HG03520 (cell line): ENCODE data around the gene ADGRB3.
A peak's percentile ranks its signal among the peaks of the same experiment; 100 is the strongest.
"Not testable (repeated sequence)": the region's sequence is repeated elsewhere in the genome, so short reads cannot be mapped to it uniquely, and the experiment has no call there.

ENCODE experiments used
- ATAC-seq: cut with Tn5 transposase; IDR thresholded peaks from one replicate; pipeline ENCODE4 v1.9.1; 2021; ENCODE audit warnings: mild to moderate bottlenecking, moderate library complexity; ENCODE audit not compliant: unreplicated experiment

Gene ADGRB3

DNA sequence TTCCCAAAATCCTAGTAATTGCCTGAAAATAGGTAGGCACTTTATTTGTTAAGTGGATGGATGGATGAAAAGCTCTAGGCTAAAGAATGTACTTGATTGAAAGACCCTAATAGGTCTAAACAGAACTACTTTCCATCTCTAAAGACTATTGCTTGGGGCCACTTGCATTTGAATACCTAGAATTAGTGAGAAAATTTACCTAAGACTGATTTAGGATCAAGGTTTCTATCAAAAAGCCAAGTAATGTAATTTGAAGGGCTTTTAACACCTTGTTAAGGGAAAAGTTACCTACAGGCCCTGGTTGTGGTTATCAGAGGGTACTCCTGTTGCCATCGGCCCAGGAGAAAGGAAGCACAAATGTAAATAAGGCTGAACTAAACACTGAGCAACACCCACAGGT lies 581.0 kb downstream of the ADGRB3 start:
- ATAC-seq: no peak

- no peak for ATAC-seq
Measured at GRCh38 chr6:69217343-69217742, 582.3 kb downstream of the ADGRB3 start.

DNA sequence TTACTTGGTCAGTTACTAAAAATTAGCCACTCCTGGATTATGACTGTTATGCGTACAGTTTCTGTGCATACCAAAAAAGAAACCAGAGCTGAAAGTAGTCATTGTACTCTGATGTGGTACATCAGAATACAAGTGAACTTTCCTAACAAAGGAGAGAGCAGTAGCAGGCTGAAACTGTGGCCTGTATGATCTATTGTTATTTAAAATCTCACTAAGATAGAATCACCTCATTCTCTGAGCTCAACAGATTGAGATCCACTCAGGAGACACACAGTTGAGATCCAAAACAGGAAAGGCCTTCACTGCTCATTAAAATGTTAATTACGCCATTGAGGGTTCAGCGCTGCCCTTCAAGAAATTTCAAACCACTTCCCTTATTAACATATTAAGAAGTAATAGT lies 585.3 kb downstream of the ADGRB3 start:
- ATAC-seq: no peak

DNA sequence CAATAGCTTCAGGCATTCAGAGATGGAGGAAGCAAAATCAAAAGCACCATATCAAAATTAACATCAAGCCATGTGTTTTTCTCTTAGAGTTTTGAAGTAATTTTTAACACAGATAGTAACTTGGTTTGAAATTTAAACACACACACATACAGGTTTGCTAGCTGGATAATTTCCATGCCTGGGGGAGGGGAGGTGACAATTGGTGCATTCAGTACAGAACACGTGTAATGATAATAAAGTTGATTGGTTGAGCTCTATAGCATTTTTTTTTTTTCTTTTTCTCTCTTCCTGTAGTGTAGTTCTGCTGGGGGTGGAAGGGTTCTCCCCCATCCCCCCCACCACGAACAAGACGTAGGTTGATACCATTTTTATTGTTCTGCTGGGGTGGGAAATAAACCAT lies 596.9 kb downstream of the ADGRB3 start:
- no peak for ATAC-seq

- peak; percentile 18 for ATAC-seq
Measured at GRCh38 chr6:69232496-69232895, 597.4 kb downstream of the ADGRB3 start.

DNA sequence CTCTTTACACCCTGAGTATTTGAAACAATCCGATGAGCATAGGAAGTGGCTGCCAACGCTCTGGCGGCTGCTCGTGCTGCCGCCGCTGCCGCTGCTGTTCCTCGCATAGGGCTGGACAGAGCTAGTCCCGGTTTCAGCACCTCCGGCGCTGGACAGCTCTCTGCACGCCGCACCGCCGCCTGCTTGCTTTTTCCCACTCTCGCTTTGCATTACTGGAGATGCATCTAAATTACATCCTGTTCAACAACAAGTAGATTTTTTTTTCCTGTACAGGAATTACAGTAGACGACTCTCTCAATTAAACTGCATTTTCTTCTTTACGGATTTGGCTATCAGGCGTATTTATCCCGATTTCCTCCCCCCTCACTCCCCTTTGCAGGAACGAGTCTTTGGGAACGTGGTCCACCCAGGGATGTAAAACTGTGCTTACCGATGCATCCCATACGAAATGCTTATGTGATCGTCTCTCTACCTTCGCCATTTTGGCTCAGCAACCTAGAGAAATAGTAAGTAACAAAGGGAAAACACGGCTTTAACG lies 597.9 kb downstream of the ADGRB3 start:
- peak; percentile 97 for ATAC-seq

DNA sequence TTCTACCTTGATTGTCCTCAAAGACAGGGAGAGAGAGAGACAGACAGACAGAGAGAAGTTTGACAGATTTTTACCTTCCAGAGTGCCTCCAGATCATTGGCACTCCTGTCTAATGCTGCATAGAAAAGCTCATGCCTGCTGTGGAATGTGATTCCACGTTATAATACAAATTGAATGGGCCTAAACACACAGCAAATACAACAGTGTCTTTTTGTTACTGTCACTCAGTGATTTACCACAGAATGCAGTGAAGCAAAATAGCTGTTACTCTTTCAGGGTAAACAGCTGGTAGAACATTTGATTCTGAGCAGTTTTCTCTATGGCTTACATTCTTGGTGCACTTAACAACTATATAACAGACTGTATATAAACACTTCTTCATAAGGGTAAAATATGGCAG lies 603.0 kb downstream of the ADGRB3 start:
- ATAC-seq: no peak

DNA sequence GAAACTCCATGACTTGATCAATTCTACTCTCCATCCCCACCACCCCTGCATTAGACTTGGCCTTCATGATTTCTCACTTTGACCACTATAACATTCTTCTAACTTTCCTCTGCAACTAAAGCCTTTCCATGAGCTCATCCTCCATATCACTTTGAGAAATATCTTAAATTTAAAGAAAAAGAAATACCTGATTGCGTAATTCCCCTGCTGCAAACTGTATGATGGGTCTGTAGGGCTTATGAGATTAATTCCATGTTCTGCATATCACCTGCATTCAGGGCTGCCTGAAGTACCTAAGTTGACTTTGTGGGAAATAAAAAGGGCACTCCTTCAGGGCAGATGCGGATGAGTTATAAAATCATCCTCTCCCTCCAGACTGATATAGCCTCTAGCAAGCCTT lies 611.9 kb downstream of the ADGRB3 start:
- ATAC-seq: no peak

DNA sequence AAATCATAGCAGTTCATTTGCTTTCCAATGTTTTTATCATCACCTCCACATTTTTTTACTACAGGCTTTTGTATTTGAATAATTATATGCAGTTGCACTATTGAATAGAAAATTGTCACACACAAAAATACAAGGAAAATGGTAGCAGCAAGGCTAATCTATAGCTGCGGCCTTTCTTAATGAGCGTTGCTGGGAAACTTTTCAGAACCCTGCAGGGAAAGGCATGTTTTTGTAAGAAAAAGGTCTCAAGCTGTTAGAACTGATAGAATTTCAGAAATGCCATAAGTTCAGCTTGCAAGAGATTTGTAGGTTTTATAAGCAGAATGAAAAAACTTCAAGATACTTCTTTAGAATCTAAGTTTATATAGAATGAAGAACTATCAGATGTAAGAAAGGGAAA lies 625.9 kb downstream of the ADGRB3 start:
- no peak for ATAC-seq

DNA sequence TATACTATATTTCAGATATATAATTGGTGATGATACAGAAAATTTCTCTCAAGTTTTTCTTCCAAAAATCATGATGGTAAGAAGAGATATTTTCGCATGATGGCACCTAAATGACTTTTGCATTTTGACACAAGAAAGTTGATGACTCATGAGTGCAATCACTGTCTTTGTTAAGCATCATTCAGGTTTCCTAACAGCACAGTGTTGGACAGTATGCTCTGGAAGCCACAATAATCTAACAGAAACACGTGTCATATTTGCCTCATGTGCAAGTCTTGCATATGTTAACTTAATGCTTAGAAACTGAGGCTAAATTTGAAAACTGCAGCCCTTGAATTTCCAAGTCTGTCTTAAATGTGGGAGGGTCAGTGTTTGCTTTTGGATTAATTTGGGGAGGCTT lies 628.2 kb downstream of the ADGRB3 start:
- no peak for ATAC-seq

- ATAC-seq: no peak
Measured at GRCh38 chr6:69265090-69265489, 630.0 kb downstream of the ADGRB3 start.

- no peak for ATAC-seq
Measured at GRCh38 chr6:69265706-69266105, 630.6 kb downstream of the ADGRB3 start.

DNA sequence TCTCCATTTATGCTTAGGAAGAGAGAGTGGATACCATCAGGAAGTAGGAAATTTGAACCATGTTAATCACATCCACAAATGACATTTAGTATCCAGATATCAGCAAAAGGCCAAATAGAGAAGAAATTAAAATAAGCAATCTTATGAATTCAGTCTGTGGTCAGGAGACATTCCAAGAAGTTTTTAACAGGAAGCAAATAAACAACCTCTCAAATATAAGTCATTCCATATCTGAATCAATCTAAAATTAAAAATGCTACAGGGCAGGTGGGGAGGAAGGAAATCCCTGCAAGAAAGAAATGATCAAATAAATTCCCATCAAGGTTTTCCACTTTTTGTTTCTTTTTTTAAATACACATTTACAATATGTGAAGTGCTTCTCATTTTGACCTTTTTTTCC lies 641.1 kb downstream of the ADGRB3 start:
- ATAC-seq: no peak

DNA sequence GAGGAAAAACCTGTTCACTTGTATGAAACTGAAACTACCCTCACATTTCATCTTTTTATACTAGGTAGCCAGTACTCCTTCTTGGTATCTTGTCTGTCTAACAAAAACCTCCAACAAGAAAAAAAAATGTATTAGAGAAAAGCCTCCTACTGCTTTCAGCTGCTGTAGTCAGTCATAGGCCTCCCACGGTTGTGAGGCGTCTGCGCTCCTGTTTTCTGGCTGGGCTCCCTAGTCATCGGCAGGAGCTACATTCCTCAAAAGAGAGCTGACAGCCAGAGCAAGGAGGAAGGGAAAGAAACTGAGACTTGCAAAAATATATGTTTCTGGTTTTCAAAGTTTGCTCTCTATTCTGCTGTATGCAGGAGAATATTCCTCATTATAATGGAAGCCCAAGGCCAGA lies 644.7 kb downstream of the ADGRB3 start:
- no peak for ATAC-seq

- ATAC-seq: no peak
Measured at GRCh38 chr6:69280858-69281257, 645.8 kb downstream of the ADGRB3 start.

DNA sequence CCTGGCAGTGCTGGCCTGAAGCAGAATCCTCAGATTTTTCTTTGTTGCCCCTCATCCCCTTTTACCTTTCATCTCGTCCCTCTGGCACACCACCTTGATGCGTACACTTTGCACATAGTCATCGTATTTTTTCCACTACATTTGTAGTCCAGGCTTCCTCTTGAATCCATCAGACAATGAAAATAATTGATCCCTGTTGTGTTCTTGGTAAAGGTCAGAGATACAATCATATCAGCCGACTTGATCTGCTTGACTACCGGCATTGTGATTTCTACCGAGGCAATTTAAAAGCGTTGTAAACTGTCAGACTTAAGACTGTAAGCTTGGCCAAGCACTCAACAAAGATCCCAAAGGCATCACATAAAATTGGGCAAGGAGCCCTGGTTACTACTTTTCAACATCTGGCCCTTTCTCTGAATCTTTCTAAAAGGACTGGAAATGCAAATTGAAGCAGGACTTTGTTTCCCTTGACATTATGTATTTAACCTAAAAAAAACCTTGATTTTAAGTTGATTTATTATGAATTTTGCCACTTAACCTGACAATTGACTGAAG lies 649.2 kb downstream of the ADGRB3 start:
- ATAC-seq: no peak

DNA sequence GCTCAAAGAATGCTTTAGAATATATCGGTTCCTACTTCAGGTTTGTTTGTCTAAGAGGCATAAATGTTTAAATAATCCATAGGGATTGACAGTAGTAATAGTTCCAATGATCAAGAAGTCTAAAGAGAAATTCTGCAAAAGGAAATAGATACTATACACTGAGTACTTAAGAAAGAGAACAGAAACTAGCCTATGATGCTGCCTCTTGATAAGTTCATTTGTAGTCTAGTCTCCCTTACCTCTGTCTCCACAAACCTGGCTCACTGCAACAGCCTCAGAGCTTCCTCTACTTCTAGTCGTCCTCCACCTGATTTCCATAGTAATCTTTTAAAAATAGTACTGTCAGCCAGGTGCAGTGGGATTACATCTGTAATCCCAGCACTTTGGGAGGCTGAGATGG lies 650.0 kb downstream of the ADGRB3 start:
- ATAC-seq: no peak

DNA sequence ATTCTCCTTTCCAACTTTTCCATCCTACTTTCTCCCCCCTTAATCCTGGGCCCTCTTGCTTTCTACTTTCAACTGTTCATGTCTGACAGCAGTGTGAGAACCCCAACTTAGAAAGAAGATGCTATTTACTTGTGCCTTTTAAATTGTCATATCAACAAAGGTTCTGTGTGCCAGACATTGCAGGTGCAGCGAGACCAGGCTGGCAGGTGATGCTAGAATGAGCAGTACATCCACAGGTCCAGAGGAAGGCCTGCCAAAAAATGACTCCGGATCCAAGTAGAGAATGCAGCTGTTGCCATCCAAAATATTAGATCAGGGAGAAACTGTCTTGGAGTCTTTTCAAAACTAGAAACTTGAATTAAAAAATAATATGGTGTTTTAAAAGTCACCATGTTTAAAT lies 651.2 kb downstream of the ADGRB3 start:
- no peak for ATAC-seq

GRCh38 chr6:69288198-69288597 lies 653.1 kb downstream of the ADGRB3 start:
- not testable (repeated sequence) for ATAC-seq

GRCh38 chr6:69289689-69290495 lies 654.8 kb downstream of the ADGRB3 start:
- no peak for ATAC-seq

- no peak for ATAC-seq
Measured at GRCh38 chr6:69293471-69293870, 658.4 kb downstream of the ADGRB3 start.

- no peak for ATAC-seq
Measured at GRCh38 chr6:69294407-69294806, 659.3 kb downstream of the ADGRB3 start.

DNA sequence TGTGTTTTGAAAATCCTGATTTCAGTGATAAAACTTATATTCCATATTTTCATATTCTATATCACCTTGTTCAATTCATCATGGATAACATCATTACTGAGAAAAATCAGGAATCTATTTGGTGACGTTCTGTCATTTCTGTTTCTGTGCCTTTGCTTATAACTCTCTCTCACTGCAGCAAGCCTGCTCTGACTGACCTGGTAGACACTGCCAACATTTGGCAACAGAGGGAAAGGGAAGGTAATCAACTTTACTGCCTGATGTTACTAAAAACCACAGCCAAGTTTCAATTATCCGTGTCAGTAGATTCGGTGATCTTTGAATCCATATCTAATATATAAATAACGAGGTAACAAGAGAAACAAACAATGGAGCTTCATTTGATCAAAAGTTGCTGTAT lies 659.8 kb downstream of the ADGRB3 start:
- no peak for ATAC-seq
